Measurements from ENCODE around the gene ABHD17C. TPM values are rescaled to one million over a fixed set of nuclear protein-coding genes. Genes with fewer than 3 reads are reported as not detected.

Gene ABHD17C
- total RNA-seq, 2 donors from 2014 or later = 3.6 to 5.3 TPM

GRCh38 chr15:80745888-80746287, 50.8 kb downstream of the ABHD17C start:
- intact Hi-C loops (cut with DNase I) = no loop called here
- peaks cover 6% of the 10 kb centered on the region for H3K4me1 ChIP-seq
- H3K9me3 ChIP-seq = no peaks in the 10 kb centered on the region
- H3K27ac ChIP-seq = no peak overlapping the region
- no peak for TF ChIP-seq POLR2A (IDR thresholded peaks at IDR 0.05)
- TF ChIP-seq, protein P1, sequence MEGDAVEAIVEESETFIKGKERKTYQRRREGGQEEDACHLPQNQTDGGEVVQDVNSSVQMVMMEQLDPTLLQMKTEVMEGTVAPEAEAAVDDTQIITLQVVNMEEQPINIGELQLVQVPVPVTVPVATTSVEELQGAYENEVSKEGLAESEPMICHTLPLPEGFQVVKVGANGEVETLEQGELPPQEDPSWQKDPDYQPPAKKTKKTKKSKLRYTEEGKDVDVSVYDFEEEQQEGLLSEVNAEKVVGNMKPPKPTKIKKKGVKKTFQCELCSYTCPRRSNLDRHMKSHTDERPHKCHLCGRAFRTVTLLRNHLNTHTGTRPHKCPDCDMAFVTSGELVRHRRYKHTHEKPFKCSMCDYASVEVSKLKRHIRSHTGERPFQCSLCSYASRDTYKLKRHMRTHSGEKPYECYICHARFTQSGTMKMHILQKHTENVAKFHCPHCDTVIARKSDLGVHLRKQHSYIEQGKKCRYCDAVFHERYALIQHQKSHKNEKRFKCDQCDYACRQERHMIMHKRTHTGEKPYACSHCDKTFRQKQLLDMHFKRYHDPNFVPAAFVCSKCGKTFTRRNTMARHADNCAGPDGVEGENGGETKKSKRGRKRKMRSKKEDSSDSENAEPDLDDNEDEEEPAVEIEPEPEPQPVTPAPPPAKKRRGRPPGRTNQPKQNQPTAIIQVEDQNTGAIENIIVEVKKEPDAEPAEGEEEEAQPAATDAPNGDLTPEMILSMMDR (IDR thresholded peaks at IDR 0.05) = no peak
- WGBS, 2 donors = 93 to 96% methylated on average over 1 of the region's 1 CpG
- DNase-seq (no peak), ATAC-seq (no peak)
- H3K4me3 ChIP-seq = no peak overlapping the region
- H3K36me3 ChIP-seq (replicated peaks in 1 of 2; ENCODE audit: insufficient read depth in 1 of 2, low read depth in 2 of 2) = no peaks in the 10 kb centered on the region
- no peaks in the 10 kb centered on the region for H3K27me3 ChIP-seq

- Histone ChIP-seq H3K36me3 (replicated peaks in 1 of 2; ENCODE audit: insufficient read depth in 1 of 2, low read depth in 2 of 2) (no peaks in the 10 kb centered on the region), H3K27me3 (no peaks in the 10 kb centered on the region), H3K27ac (no peak overlapping the region), H3K9me3 (no peaks in the 10 kb centered on the region), H3K4me3 (no peak overlapping the region), H3K4me1 (peaks cover 6% of the 10 kb centered on the region)
- no peak for DNase-seq
- ATAC-seq = no peak
- TF ChIP-seq, protein P1 (IDR thresholded peaks at IDR 0.05) = no peak
- TF ChIP-seq POLR2A (IDR thresholded peaks at IDR 0.05) = no peak
- intact Hi-C loops (cut with DNase I) = no loop called here
- 82 to 84% methylated on average over 16 of the region's 16 CpGs for WGBS, 2 donors
These were observed 52.4 kb downstream of the ABHD17C start for GRCh38 chr15:80747317-80748053.

DNA sequence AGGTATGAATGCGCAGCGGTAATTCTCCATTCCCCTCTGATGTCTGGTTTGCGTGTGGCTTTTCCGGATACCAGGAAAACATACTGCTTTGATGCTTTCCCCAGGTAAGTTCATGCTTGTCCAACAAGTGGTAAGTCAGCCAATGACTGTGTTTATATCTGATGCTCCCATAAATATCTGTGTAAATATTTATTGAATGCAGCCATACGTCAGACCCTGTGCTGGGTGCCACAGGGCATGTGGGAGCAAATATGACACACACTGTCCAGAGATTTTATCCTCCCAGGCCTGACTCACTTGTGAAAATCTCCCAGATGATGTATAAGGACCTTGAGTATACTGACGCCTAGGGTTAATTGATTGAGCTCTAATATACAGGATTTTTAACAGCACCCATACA, 54.5 kb downstream of the ABHD17C start:
- intact Hi-C loops (cut with DNase I) = no loop called here
- WGBS, 2 donors = 94 to 97% methylated on average over 6 of the region's 6 CpGs
- Histone ChIP-seq H3K4me1 (no peaks in the 10 kb centered on the region), H3K27me3 (no peaks in the 10 kb centered on the region), H3K27ac (no peak overlapping the region), H3K4me3 (no peak overlapping the region), H3K9me3 (no peaks in the 10 kb centered on the region), H3K36me3 (replicated peaks in 1 of 2; ENCODE audit: insufficient read depth in 1 of 2, low read depth in 2 of 2) (no peaks in the 10 kb centered on the region)
- no peak for TF ChIP-seq POLR2A (IDR thresholded peaks at IDR 0.05)
- TF ChIP-seq, protein P1 (IDR thresholded peaks at IDR 0.05) = no peak
- DNase-seq = no peak
- ATAC-seq = no peak

DNA sequence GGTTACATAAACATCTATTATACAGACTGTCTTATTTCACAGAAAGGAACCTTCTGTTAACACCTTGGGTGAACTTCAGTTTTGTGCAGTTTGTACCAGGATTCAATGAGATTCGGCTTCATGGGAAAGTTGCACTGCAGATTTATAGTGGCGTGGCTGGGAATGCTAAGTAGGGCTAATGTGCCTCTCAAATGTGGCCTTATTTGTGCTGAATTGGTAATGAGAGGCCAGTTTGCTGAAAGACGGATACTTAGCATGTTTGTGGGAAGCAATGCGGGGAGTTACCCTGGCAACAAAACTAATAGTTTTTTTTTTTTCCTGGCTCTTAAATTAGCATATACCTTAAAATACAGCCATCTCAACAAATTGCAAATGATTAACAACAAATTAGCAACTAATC, 55.5 kb downstream of the ABHD17C start:
- intact Hi-C loops (cut with DNase I) = no loop called here
- TF ChIP-seq POLR2A (IDR thresholded peaks at IDR 0.05) = no peak
- TF ChIP-seq, protein P1 (IDR thresholded peaks at IDR 0.05) = no peak
- ATAC-seq (no peak), DNase-seq (no peak)
- no peaks in the 10 kb centered on the region for H3K27me3 ChIP-seq
- no peaks in the 10 kb centered on the region for H3K9me3 ChIP-seq
- WGBS, 2 donors = 97 to 98% methylated on average over 4 of the region's 4 CpGs
- no peaks in the 10 kb centered on the region for H3K4me1 ChIP-seq
- no peaks in the 10 kb centered on the region for H3K36me3 ChIP-seq (replicated peaks in 1 of 2; ENCODE audit: insufficient read depth in 1 of 2, low read depth in 2 of 2)
- no peak overlapping the region for H3K4me3 ChIP-seq
- H3K27ac ChIP-seq = no peak overlapping the region

- TF ChIP-seq, protein P1 (IDR thresholded peaks at IDR 0.05) = no peak
- TF ChIP-seq POLR2A (IDR thresholded peaks at IDR 0.05) = no peak
- Histone ChIP-seq H3K36me3 (replicated peaks in 1 of 2; ENCODE audit: insufficient read depth in 1 of 2, low read depth in 2 of 2) (no peaks in the 10 kb centered on the region), H3K27ac (no peak overlapping the region), H3K4me3 (no peak overlapping the region), H3K9me3 (no peaks in the 10 kb centered on the region), H3K27me3 (no peaks in the 10 kb centered on the region), H3K4me1 (no peaks in the 10 kb centered on the region)
- WGBS, 2 donors = 61 to 67% methylated on average over 4 of the region's 4 CpGs
- intact Hi-C loops (cut with DNase I) = no loop called here
- DNase-seq (no peak), ATAC-seq (no peak)
These were observed 57.1 kb downstream of the ABHD17C start for GRCh38 chr15:80752204-80752603.
